ENCODE data around the gene TICAM1. TPM values are rescaled to one million over a fixed set of nuclear protein-coding genes. Genes with fewer than 3 reads are reported as not detected.

TICAM1 gene
- total RNA-seq, 1 experiment from 2014 or later: 12.2 TPM

- no peaks in the 10 kb centered on the region for H3K36me3 ChIP-seq (ENCODE audit: control insufficient read depth, insufficient read depth, low read length)
- H3K4me1 ChIP-seq (ENCODE audit: control insufficient read depth, insufficient read depth, low read length): no peaks in the 10 kb centered on the region
- no TSS peak for BruUV-seq (replicated peaks)
- no peaks in the 10 kb centered on the region for H3K9me3 ChIP-seq (ENCODE audit: control insufficient read depth, insufficient read depth, low read depth, low read length)
- H3K27me3 ChIP-seq (ENCODE audit: control insufficient read depth, insufficient read depth, low read length): no peaks in the 10 kb centered on the region
- H3K27ac ChIP-seq (ENCODE audit: low read length): no peak overlapping the region
- no peak for TF ChIP-seq REST (IDR thresholded peaks at IDR 0.05; ENCODE audit: insufficient read depth in 1 of 2, low read depth in 2 of 2, low read length in 1 of 2)
- no peak for TF ChIP-seq POLR2AphosphoS5 (IDR thresholded peaks at IDR 0.05; ENCODE audit: low read depth, low read length)
- no peak for TF ChIP-seq CTCF (IDR thresholded peaks at IDR 0.05)
- no peak for TF ChIP-seq SIN3A (IDR thresholded peaks at IDR 0.05; ENCODE audit: borderline replicate concordance, insufficient read depth, low read depth, low read length)
- no peak for TF ChIP-seq TCF7L2 (IDR thresholded peaks at IDR 0.05; ENCODE audit: low read depth, low read length)
- CTCF ChIA-PET: no interaction called here
- intact Hi-C loops (cut with micrococcal nuclease; ENCODE audit: unreplicated experiment): no loop called here
- ATAC-seq (no peak), DNase-seq (ENCODE audit: low read depth, low spot score) (no peak)
- in situ Hi-C loops (cut with HindIII; ENCODE audit: low pct_unique_long_range_greater_than_20kb, low sequenced_read_pairs): no loop called here
- POLR2A ChIA-PET: no interaction called here
- no peak overlapping the region for H3K4me3 ChIP-seq (ENCODE audit: low read depth in 2 of 2, low read length in 2 of 2)
Observed at GRCh38 chr19:4802711-4803110, 28.8 kb downstream of the TICAM1 start.

- DNase-seq (ENCODE audit: low read depth, low spot score): no peak
- no peak for TF ChIP-seq CTCF (IDR thresholded peaks at IDR 0.05)
- no peak for TF ChIP-seq POLR2AphosphoS5 (IDR thresholded peaks at IDR 0.05; ENCODE audit: low read depth, low read length)
- no peak for TF ChIP-seq REST (IDR thresholded peaks at IDR 0.05; ENCODE audit: insufficient read depth in 1 of 2, low read depth in 2 of 2, low read length in 1 of 2)
- no peak for TF ChIP-seq SIN3A (IDR thresholded peaks at IDR 0.05; ENCODE audit: borderline replicate concordance, insufficient read depth, low read depth, low read length)
- TF ChIP-seq TCF7L2 (IDR thresholded peaks at IDR 0.05; ENCODE audit: low read depth, low read length): no peak
- POLR2A ChIA-PET: interaction anchor here (0.5 kb wide), 1 partner anchor 545 kb away, joined by 5 read pairs; no protein-coding TSS in a partner anchor
- H3K36me3 ChIP-seq (ENCODE audit: control insufficient read depth, insufficient read depth, low read length): no peaks in the 10 kb centered on the region
- CTCF ChIA-PET: interaction anchor here (0.7 kb wide), 1 partner anchor 793 kb away, joined by 3 read pairs; no protein-coding TSS in a partner anchor
- no peaks in the 10 kb centered on the region for H3K27me3 ChIP-seq (ENCODE audit: control insufficient read depth, insufficient read depth, low read length)
- H3K9me3 ChIP-seq (ENCODE audit: control insufficient read depth, insufficient read depth, low read depth, low read length): no peaks in the 10 kb centered on the region
- H3K4me1 ChIP-seq (ENCODE audit: control insufficient read depth, insufficient read depth, low read length): no peaks in the 10 kb centered on the region
- in situ Hi-C loops (cut with HindIII; ENCODE audit: low pct_unique_long_range_greater_than_20kb, low sequenced_read_pairs) (no loop called here), intact Hi-C loops (cut with micrococcal nuclease; ENCODE audit: unreplicated experiment) (no loop called here)
- ATAC-seq: no peak
- H3K4me3 ChIP-seq (ENCODE audit: low read depth in 2 of 2, low read length in 2 of 2): no peak overlapping the region
- no TSS peak for BruUV-seq (replicated peaks)
- no peak overlapping the region for H3K27ac ChIP-seq (ENCODE audit: low read length)
Observed at GRCh38 chr19:4801085-4801619, 30.4 kb downstream of the TICAM1 start.

All from Panc1 (cell line).